WTC11 (cell line): ENCODE results near the gene SRSF6. TPM values are rescaled to one million over a fixed set of nuclear protein-coding genes. Genes with fewer than 3 reads are reported as not detected.

Source experiments
- ATAC-seq: fragments of 200-7000 bp; cut with Tn5 transposase; 2 replicates; pipeline ENCODE4 v1.10.0; 2021; ENCODE audit warnings: mild to moderate bottlenecking, moderate library complexity
- CTCF ChIA-PET: fragments of 300-600 bp; sonication (Branson Sonifier 250); formaldehyde crosslinking; loops from one replicate; lab custom pipeline; 2021; ENCODE audit warnings: antibody characterized with exemption; lab: Charles Lee
- POLR2A ChIA-PET: fragments of 350-600 bp; sonication (Branson Sonifier 250); formaldehyde crosslinking; loops from one replicate; lab custom pipeline; 2021; ENCODE audit warnings: antibody characterized with exemption; lab: Charles Lee
- DNase-seq: peaks from one replicate; pipeline ENCODE4 v3.0.0; 2021; ENCODE audit warnings: low spot score
- H3K27ac Mint-ChIP-seq: 2 replicates; pipeline ENCODE4 v1.8.0; 2021; ENCODE audit warnings: mixed read lengths
- H3K27me3 Mint-ChIP-seq: 2 replicates; pipeline ENCODE4 v1.8.0; 2021; ENCODE audit warnings: low read depth, mild to moderate bottlenecking, moderate library complexity, mixed read lengths
- H3K36me3 Mint-ChIP-seq: 2 replicates; pipeline ENCODE4 v1.8.0; 2021; ENCODE audit warnings: mixed read lengths
- H3K4me1 Mint-ChIP-seq: 2 replicates; pipeline ENCODE4 v1.8.0; 2022; ENCODE audit warnings: mixed read lengths
- H3K4me3 Mint-ChIP-seq: 2 replicates; pipeline ENCODE4 v1.8.0; 2021; ENCODE audit warnings: mild to moderate bottlenecking, moderate library complexity, mixed read lengths
- H3K9me3 Mint-ChIP-seq: 2 replicates; pipeline ENCODE4 v1.8.0; 2021; ENCODE audit warnings: mixed read lengths
- CREM ChIP-seq: sonication (generic); formaldehyde crosslinking; IDR thresholded peaks from 2 replicates; pipeline ENCODE4 v1.8.1; 2022; ENCODE audit warnings: mild to moderate bottlenecking, missing genetic modification reagents, moderate library complexity
- CTCF ChIP-seq: fragments of 200-600 bp; IDR thresholded peaks from 2 replicates; pipeline ENCODE4 v1.8.0; 2022; ENCODE audit warnings: antibody characterized with exemption
- EMX1 ChIP-seq: fragments of 250-450 bp; sonication (Bioruptor Pico); IDR thresholded peaks from 2 replicates; pipeline ENCODE4 v1.8.0; 2021; ENCODE audit warnings: mild to moderate bottlenecking
- ETV6 ChIP-seq: sonication (generic); formaldehyde crosslinking; IDR thresholded peaks from 2 replicates; pipeline ENCODE4 v1.8.1; 2022; ENCODE audit warnings: mild to moderate bottlenecking, missing genetic modification reagents
- FOXK1 ChIP-seq: sonication (generic); formaldehyde crosslinking; IDR thresholded peaks from 2 replicates; pipeline ENCODE4 v1.8.0; 2022; ENCODE audit warnings: mild to moderate bottlenecking, moderate library complexity, missing genetic modification reagents
- GRHL2 ChIP-seq: fragments of 250-450 bp; sonication (Bioruptor Pico); IDR thresholded peaks from 2 replicates; pipeline ENCODE4 v1.8.0; 2022; ENCODE audit warnings: mild to moderate bottlenecking, moderate library complexity; ENCODE audit not compliant: insufficient replicate concordance, severe bottlenecking
- IRF2 ChIP-seq: sonication (generic); formaldehyde crosslinking; IDR thresholded peaks from 2 replicates; pipeline ENCODE4 v1.8.0; 2022; ENCODE audit warnings: low read depth, missing genetic modification reagents, borderline replicate concordance
- NFATC4 ChIP-seq: fragments of 250-450 bp; sonication (Bioruptor Pico); IDR thresholded peaks from 2 replicates; pipeline ENCODE4 v1.9.0; 2021; ENCODE audit warnings: mild to moderate bottlenecking
- NR2C2 ChIP-seq: sonication (generic); formaldehyde crosslinking; IDR thresholded peaks from 2 replicates; pipeline ENCODE4 v1.8.0; 2022; ENCODE audit warnings: mild to moderate bottlenecking, missing genetic modification reagents
- PRRX2 ChIP-seq: fragments of 250-450 bp; sonication (Bioruptor Pico); IDR thresholded peaks from 2 replicates; pipeline ENCODE4 v1.8.0; 2021; ENCODE audit warnings: mild to moderate bottlenecking
- TP53 ChIP-seq: sonication (generic); formaldehyde crosslinking; IDR thresholded peaks from 2 replicates; pipeline ENCODE4 v1.8.1; 2023; ENCODE audit warnings: mild to moderate bottlenecking, missing genetic modification reagents
- ZMAT4 ChIP-seq: fragments of 250-450 bp; sonication (Bioruptor Pico); IDR thresholded peaks from 2 replicates; pipeline ENCODE4 v1.9.0; 2021; ENCODE audit warnings: mild to moderate bottlenecking
- ZNF219 ChIP-seq: sonication (generic); formaldehyde crosslinking; IDR thresholded peaks from 2 replicates; pipeline ENCODE4 v1.8.0; 2023; ENCODE audit warnings: missing genetic modification reagents, mild to moderate bottlenecking, borderline replicate concordance
- ZNF416 ChIP-seq: fragments of 250-450 bp; sonication (Bioruptor Pico); IDR thresholded peaks from 2 replicates; pipeline ENCODE4 v1.9.0; 2021; ENCODE audit warnings: mild to moderate bottlenecking, inconsistent platforms
- ZNF512 ChIP-seq: sonication (generic); formaldehyde crosslinking; IDR thresholded peaks from 2 replicates; pipeline ENCODE4 v1.8.1; 2022; ENCODE audit warnings: missing genetic modification reagents, borderline replicate concordance
- ZNF671 ChIP-seq: fragments of 250-450 bp; sonication (Bioruptor Pico); IDR thresholded peaks from 2 replicates; pipeline ENCODE4 v1.8.0; 2021; ENCODE audit warnings: mild to moderate bottlenecking
- total RNA-seq: library from RNA; stranded (reverse); gene quantifications from 3 replicates; pipeline ENCODE4 v1.2.3, GENCODE V29; 2021
- TF ChIP-seq, protein P1 (sequence below): sonication (generic); formaldehyde crosslinking; IDR thresholded peaks from 2 replicates; pipeline ENCODE4 v1.8.0; 2022; ENCODE audit warnings: mild to moderate bottlenecking, missing genetic modification reagents
- TF ChIP-seq, protein P2 (sequence below): sonication (generic); formaldehyde crosslinking; IDR thresholded peaks from 2 replicates; pipeline ENCODE4 v1.8.1; 2022; ENCODE audit warnings: mild to moderate bottlenecking, moderate library complexity, missing genetic modification reagents

The SRSF6 gene
- total RNA-seq, 1 experiment from 2014 or later: 107 TPM

GRCh38 chr20:43461894-43462659 is 4.4 kb downstream of the SRSF6 start:
- CTCF ChIA-PET: no interaction called here
- Mint-ChIP-seq H3K27me3 (no peaks in the 10 kb centered on the region), H3K4me3 (no peak overlapping the region)

GRCh38 chr20:43462660-43463526 is 5.2 kb downstream of the SRSF6 start:
- peaks cover 22% of the 10 kb centered on the region for H3K4me1 Mint-ChIP-seq
- no peak overlapping the region for H3K27ac Mint-ChIP-seq
- POLR2A ChIA-PET: no interaction called here
- peaks cover 75% of the 10 kb centered on the region for H3K36me3 Mint-ChIP-seq
- TF ChIP-seq EMX1 (CRISPR knock-in tag): 0 out of 2 replicates have a peak, but pooled peaks have one; percentile 13
- peak; percentile 76; the same call in 1 of the 2 replicates for TF ChIP-seq ZNF671 (CRISPR knock-in tag)
- no peak for TF ChIP-seq NR2C2 (CRISPR knock-in tag)
- no peaks in the 10 kb centered on the region for H3K9me3 Mint-ChIP-seq
- CTCF ChIA-PET: no interaction called here
- DNase-seq (no peak), ATAC-seq (no peak)
- H3K4me3 Mint-ChIP-seq: no peak overlapping the region
- H3K27me3 Mint-ChIP-seq: no peaks in the 10 kb centered on the region

More at GRCh38 chr20:43461894-43462659, 4.4 kb downstream of the SRSF6 start:
- no peak for ATAC-seq
- no peak for TF ChIP-seq ZNF416 (CRISPR knock-in tag)
- TF ChIP-seq NFATC4: 0 out of 2 replicates have a peak, but pooled peaks have one; percentile 29
- Mint-ChIP-seq H3K4me1 (peaks cover 22% of the 10 kb centered on the region), H3K9me3 (no peaks in the 10 kb centered on the region), H3K36me3 (peaks cover 75% of the 10 kb centered on the region), H3K27ac (peak overlapping the region; percentile 82)
- POLR2A ChIA-PET: no interaction called here
- no peak for DNase-seq

- ChIA-PET POLR2A (interaction anchor here (1.6 kb wide), 1 partner anchor 12 kb away, joined by 4 read pairs; no protein-coding TSS in a partner anchor), CTCF (interaction anchor here (0.6 kb wide), 1 partner anchor 123 kb away, joined by 4 read pairs; no protein-coding TSS in a partner anchor)
- H3K4me3 Mint-ChIP-seq: no peak overlapping the region
These were observed 6.0 kb downstream of the SRSF6 start for GRCh38 chr20:43463527-43464218.

More at GRCh38 chr20:43463527-43464218, 6.0 kb downstream of the SRSF6 start:
- ATAC-seq (no peak), DNase-seq (no peak)
- Mint-ChIP-seq H3K9me3 (no peaks in the 10 kb centered on the region), H3K4me1 (peaks cover 22% of the 10 kb centered on the region), H3K36me3 (peaks cover 75% of the 10 kb centered on the region), H3K27ac (no peak overlapping the region)
- TF ChIP-seq ZNF219 (no peak), CREM (no peak), TP53 (CRISPR knock-in tag) (no peak), PRRX2 (CRISPR knock-in tag) (no peak), GRHL2 (CRISPR knock-in tag) (no peak), IRF2 (no peak), CTCF (no peak), ETV6 (no peak), ZNF512 (no peak), FOXK1 (CRISPR knock-in tag) (no peak), ZMAT4 (no peak)
- TF ChIP-seq, protein P1, sequence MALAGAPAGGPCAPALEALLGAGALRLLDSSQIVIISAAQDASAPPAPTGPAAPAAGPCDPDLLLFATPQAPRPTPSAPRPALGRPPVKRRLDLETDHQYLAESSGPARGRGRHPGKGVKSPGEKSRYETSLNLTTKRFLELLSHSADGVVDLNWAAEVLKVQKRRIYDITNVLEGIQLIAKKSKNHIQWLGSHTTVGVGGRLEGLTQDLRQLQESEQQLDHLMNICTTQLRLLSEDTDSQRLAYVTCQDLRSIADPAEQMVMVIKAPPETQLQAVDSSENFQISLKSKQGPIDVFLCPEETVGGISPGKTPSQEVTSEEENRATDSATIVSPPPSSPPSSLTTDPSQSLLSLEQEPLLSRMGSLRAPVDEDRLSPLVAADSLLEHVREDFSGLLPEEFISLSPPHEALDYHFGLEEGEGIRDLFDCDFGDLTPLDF (CRISPR knock-in tag): no peak
- TF ChIP-seq, protein P2, sequence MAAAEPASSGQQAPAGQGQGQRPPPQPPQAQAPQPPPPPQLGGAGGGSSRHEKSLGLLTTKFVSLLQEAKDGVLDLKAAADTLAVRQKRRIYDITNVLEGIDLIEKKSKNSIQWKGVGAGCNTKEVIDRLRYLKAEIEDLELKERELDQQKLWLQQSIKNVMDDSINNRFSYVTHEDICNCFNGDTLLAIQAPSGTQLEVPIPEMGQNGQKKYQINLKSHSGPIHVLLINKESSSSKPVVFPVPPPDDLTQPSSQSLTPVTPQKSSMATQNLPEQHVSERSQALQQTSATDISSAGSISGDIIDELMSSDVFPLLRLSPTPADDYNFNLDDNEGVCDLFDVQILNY: no peak
- TF ChIP-seq, all 79 proteins: peak for 0
- no peaks in the 10 kb centered on the region for H3K27me3 Mint-ChIP-seq
